Heart left ventricle (tissue), 13 donors: ENCODE measurements around the gene DNAJC5.

ENCODE experiments used
- POLR2A ChIP-seq, 2 donors: fragments of 450-650 bp; IDR thresholded peaks; one replicate each; pipeline ENCODE4 v1.6.1; 2017; ENCODE audit warnings: antibody characterized with exemption in 2 of 2, mild to moderate bottlenecking in 2 of 2, moderate library complexity in 2 of 2
- TF ChIP-seq, protein P1 (sequence below), 12 donors: fragments of 200-600 bp; sonication (generic) in 4 of 12; IDR thresholded peaks; one replicate each; pipeline versions ENCODE4 v1.5.0 to v1.8.0; 2018 to 2022; ENCODE audit warnings: antibody characterized with exemption in 12 of 12, mild to moderate bottlenecking in 5 of 12
- donor health status: ischemic (EF 13 %, LVEDD 7.1; RV severe dilation, severe dysfunction).
- donor health status: DM: no; HTN: yes; CAD: no.
- donor health status: DM: no; HTN: no; CAD: no.
- donor health status: ischemic (EF 25% LVEDD 6.9; RV normal size, moderate dysfunction).
- donor health status: ischemic (EF 25% LVEDD 5.7; RV mildly dilated, moderate dysfunction).
- donor health status: ischemic (EF 35%, LVEDD 5.7; RV mildly dilated, moderate dysfunction).
- donor health status: nonischemic (EF 11% LVEDD 7.7; RV severe dilation, severe dysfunction).
- donor health status: DM: yes; HTN: yes; CAD: no.
- donor health status: PGD.
- donor health status: ischemic (EF 29% LVEDD 5.4; RV normal size, mild dysfunction).
- donor health status: nonischemic (EF 23%, LVEDD 6.1; RV moderate dilation, normal function).

- TF ChIP-seq, protein P1, sequence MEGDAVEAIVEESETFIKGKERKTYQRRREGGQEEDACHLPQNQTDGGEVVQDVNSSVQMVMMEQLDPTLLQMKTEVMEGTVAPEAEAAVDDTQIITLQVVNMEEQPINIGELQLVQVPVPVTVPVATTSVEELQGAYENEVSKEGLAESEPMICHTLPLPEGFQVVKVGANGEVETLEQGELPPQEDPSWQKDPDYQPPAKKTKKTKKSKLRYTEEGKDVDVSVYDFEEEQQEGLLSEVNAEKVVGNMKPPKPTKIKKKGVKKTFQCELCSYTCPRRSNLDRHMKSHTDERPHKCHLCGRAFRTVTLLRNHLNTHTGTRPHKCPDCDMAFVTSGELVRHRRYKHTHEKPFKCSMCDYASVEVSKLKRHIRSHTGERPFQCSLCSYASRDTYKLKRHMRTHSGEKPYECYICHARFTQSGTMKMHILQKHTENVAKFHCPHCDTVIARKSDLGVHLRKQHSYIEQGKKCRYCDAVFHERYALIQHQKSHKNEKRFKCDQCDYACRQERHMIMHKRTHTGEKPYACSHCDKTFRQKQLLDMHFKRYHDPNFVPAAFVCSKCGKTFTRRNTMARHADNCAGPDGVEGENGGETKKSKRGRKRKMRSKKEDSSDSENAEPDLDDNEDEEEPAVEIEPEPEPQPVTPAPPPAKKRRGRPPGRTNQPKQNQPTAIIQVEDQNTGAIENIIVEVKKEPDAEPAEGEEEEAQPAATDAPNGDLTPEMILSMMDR (IDR thresholded peaks at IDR 0.05) = no peak
- no peak for TF ChIP-seq POLR2A (IDR thresholded peaks at IDR 0.05)
Measured at GRCh38 chr20:63915471-63915870, 20.5 kb downstream of the DNAJC5 start.
